A204.1 (cell line): ENCODE data around the gene CAPZA2.
"Not testable (repeated sequence)": the region's sequence is repeated elsewhere in the genome, so short reads cannot be mapped to it uniquely, and the experiment has no call there.

Source experiments
- FAIRE-seq: peaks from 2 replicates; lab custom pipeline; 2012; peaks lifted over from hg19 to GRCh38; lab: Jason Lieb, UNC

The CAPZA2 gene

GRCh38 chr7:116955340-116955739 lies 93.0 kb downstream of the CAPZA2 start:
- FAIRE-seq, result no peak

- FAIRE-seq, result no peak
Measured at GRCh38 chr7:116955801-116956476, 93.6 kb downstream of the CAPZA2 start.

DNA sequence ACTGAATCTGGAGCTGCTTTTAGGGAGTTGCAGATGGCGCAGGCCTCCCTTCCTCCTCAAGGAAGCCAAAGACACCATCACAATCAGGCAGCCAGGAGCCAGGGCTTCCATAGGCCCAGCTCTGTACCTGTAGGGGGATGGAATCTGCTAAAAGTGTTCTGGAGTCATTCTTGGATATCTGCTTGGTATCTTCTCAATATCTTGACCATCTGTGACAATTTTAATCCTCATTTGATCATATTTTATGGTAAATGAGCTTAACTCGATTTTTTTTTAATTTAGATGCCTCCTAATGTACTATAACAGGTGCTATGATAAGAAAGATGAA lies 94.1 kb downstream of the CAPZA2 start:
- no peak for FAIRE-seq

- no peak for FAIRE-seq
Measured at GRCh38 chr7:116957874-116958273, 95.5 kb downstream of the CAPZA2 start.

GRCh38 chr7:116961966-116962673 lies 99.7 kb downstream of the CAPZA2 start:
- not testable (repeated sequence) for FAIRE-seq

DNA sequence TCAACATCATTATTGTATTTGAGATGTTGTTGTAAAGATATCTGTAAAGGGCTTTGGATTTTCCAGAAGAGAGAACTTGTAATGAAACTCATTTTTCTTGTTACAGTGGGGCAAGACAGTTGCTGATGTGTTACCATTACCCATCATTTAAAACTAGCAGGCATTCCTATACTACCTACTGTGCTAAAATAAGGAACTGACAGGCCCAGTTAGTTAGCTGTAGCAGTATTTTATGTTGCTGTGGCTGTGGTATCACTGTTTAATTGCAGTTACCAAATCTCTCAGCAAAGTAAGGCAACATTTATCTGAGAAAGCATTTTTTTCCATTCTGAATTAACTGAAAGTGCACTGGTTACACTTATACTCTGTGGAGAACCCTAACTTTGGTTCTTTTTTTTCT lies 100.8 kb downstream of the CAPZA2 start:
- FAIRE-seq, result no peak

- no peak for FAIRE-seq
Measured at GRCh38 chr7:116966601-116967000, 104.2 kb downstream of the CAPZA2 start.

DNA sequence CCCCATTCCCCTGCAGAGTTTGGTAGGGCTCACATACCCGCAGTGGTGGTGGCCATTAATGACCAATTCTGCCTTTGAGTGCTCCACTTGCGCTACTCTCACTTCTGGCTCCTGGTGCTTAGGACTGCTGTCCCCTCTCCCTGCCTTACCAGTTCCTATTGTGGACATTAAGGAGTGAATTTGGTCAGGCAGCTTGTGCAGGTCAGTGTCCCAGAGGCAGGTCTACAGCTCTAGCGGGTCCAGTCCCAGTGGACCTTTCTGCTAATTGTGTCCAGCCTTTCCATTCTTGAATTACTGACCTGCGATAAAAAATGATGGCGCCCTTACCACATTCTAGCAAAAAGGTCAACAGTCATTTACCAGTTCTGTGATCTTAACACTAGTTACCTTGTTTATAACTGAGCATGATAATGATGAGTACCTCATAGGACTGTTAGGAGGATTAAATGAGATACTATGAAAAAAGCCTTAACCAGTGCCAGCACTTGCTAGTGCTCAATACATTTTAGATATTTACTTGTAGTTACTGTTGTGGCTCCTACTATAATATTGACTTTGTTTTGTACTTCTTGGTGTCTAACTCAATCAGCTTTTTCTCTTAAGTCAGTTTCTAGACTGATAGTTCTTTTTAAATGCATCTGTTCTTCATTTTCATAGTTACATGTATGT lies 105.0 kb downstream of the CAPZA2 start:
- no peak for FAIRE-seq

GRCh38 chr7:116967983-116968382 lies 105.6 kb downstream of the CAPZA2 start:
- no peak for FAIRE-seq

DNA sequence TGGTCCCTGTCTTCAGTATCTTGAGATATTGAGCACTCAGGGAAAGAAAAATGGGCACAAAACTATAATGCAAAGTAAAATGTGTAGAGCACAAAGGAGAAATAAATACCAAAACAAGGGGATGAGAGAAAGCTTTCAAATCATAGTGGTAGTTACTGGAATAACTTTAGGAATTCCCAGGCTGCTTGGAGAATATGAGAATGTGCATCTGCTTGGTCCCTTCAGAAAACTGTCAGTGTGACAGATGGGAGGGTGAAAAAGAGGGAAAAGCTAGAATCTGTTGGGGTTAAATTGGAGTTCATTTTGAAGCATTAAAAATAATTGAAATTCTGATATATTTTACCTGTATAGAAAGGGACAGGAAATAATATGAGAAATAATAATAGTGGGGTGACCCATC lies 106.2 kb downstream of the CAPZA2 start:
- FAIRE-seq, result no peak

DNA sequence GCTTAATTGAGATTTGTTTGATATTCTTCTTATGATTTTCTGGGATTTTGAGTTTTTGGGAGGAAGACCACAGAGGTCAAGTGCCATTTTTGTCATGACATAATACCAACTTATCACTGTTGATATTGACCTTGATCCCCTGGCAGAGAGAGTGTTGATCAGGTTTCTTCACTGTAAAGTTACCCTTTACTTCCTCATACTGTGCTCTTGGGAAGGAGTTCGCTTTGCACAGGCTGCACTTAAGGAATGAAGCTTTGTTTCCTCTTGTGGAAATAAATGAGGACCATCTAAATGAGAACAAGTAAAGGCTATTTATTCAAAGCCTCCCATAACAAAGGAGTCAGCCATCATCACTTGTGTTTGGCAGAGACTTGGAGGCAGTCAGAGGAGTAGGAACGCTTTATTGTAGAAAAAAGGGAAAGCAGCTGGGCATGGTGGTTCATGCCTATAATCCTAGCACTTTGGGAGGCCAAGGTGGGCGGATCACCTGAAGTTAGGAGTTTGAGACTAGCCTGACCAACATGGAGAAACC lies 107.0 kb downstream of the CAPZA2 start:
- FAIRE-seq, result no peak

DNA sequence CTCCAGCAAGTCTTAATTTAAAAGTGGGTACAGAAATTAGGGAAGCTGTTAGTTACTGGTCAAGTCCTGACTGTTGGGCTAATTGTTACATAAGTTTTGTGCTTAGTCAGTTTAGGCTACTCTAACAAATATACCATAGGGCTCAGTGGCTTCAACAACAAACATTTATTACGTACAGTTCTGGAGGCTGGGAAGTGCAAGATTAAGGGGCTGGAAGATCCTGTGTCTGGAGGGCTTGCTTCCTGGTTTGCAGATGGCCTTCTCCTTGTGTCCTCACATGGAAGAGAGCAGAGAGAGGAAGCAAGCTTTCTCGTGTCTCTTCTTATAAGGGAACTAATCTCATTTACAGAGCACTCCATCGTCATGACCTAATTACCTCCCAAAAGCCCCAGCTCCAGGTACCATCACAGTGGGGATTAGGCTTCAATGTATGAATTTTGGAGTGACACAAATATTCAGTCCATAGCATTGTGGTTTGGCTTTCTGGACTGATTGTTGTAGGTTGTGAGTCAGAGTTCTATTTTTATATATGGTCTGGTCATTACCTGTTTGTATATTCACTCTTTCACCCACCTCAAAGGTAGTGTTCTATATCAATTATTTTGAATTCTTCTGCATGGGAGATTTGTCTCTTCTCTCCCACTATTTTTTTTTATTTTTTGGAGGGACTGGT lies 108.0 kb downstream of the CAPZA2 start:
- FAIRE-seq, result no peak

DNA sequence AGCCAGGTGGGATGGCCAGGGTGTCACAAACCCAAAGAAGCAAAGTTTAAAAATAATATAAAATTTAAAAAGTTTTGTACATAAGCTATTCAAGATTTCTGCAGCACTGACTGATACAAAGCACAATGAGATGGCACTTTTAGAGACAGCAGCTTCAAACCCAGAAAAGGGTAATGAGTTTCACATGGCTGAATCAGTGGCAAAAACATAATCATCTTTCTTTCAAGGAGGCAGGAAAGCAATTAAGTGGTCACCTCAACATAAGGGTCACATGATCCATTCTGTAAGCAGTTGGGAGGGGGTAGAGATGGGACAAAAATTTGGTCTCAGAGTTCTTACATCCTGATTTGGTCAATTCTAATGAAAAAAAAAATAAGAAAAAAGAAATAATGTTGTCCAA lies 108.8 kb downstream of the CAPZA2 start:
- FAIRE-seq, result not testable (repeated sequence)
